Natural killer cell (primary cell): ENCODE data around the gene ZNF69. TPM values are rescaled to one million over a fixed set of nuclear protein-coding genes. Genes with fewer than 3 reads are reported as not detected.
"Not testable (repeated sequence)": the region's sequence is repeated elsewhere in the genome, so short reads cannot be mapped to it uniquely, and the experiment has no call there.

Experiments
- ATAC-seq, 3 donors: fragments of 150-1000 bp in 2 of 3; fragments of 200-7000 bp in 1 of 3; cut with Tn5 transposase; 1 replicate in 1 of 3; 2 replicates in 2 of 3; pipeline ENCODE4 v1.10.0; 2021; ENCODE audit warnings: mild to moderate bottlenecking in 2 of 3, moderate library complexity in 2 of 3
- DNase-seq, 2 donors: peaks; one replicate each; pipeline versions ENCODE4 v3.0.0 to v3.0.0-alpha.2; 2013 to 2021; ENCODE audit warnings: mixed read lengths in 1 of 2
- H3K27ac ChIP-seq: one replicate; pipeline ENCODE4 v1.5.1; 2013; ENCODE audit warnings: mild to moderate bottlenecking, low read length
- H3K27me3 ChIP-seq: one replicate; pipeline ENCODE4 v1.6.1; 2013; ENCODE audit warnings: low read length; ENCODE audit not compliant: control insufficient read depth, insufficient read depth
- H3K36me3 ChIP-seq: one replicate; pipeline ENCODE4 v1.6.1; 2013; ENCODE audit warnings: low read length; ENCODE audit not compliant: control insufficient read depth, insufficient read depth
- H3K4me1 ChIP-seq: one replicate; pipeline ENCODE4 v1.6.1; 2013; ENCODE audit warnings: low read length; ENCODE audit not compliant: control insufficient read depth, insufficient read depth
- H3K4me3 ChIP-seq: one replicate; pipeline ENCODE4 v1.5.1; 2013; ENCODE audit warnings: low read length
- H3K9me3 ChIP-seq: one replicate; pipeline ENCODE4 v1.6.1; 2013; ENCODE audit warnings: low read length; ENCODE audit not compliant: control insufficient read depth, insufficient read depth
- H3K27ac Mint-ChIP-seq, 2 donors: one replicate each; pipeline ENCODE4 v1.8.0; 2022; ENCODE audit warnings: mild to moderate bottlenecking in 2 of 2, mixed read lengths in 2 of 2, moderate library complexity in 1 of 2
- H3K27me3 Mint-ChIP-seq, 2 donors: one replicate each; pipeline ENCODE4 v1.8.0; 2022; ENCODE audit warnings: low read depth in 2 of 2, mixed read lengths in 2 of 2
- H3K36me3 Mint-ChIP-seq: one replicate; pipeline ENCODE4 v1.8.0; 2022; ENCODE audit warnings: mixed read lengths
- H3K4me1 Mint-ChIP-seq, 2 donors: one replicate each; pipeline ENCODE4 v1.8.0; 2022; ENCODE audit warnings: mixed read lengths in 2 of 2
- H3K4me3 Mint-ChIP-seq: one replicate; pipeline ENCODE4 v1.8.0; 2022; ENCODE audit warnings: mild to moderate bottlenecking, moderate library complexity, mixed read lengths
- H3K9me3 Mint-ChIP-seq, 2 donors: one replicate each; pipeline ENCODE4 v1.8.0; 2022; ENCODE audit warnings: mixed read lengths in 2 of 2
- CTCF ChIP-seq: fragments of 200-600 bp; IDR thresholded peaks from one replicate; pipeline ENCODE4 v1.8.0; 2022; ENCODE audit warnings: antibody characterized with exemption
- WGBS: methylation state at CpG from one replicate; pipeline ENCODE4 v1.1.7; 2013; ENCODE audit warnings: missing lambda C conversion rate; ENCODE audit not compliant: insufficient coverage; 5-methylcytosine and 5-hydroxymethylcytosine counted together
- intact Hi-C: fragments of 100-400 bp; cut with micrococcal nuclease; formaldehyde crosslinking; loops from one replicate; pipeline ENCODE4 v1.14.2; 2022
- total RNA-seq, 4 donors: library from RNA; stranded (reverse); fragments of 120-200 nt in 1 of 4; gene quantifications; one replicate each; pipeline versions ENCODE4 v1.2.3 to v1.2.4, GENCODE V29; 2013 to 2022

The ZNF69 gene
- total RNA-seq, 3 donors from 2014 or later (not counting 1 experiment from before 2014, with no cell fraction given) = 4.1 to 6.5 (median 4.8) TPM

- Mint-ChIP-seq H3K27me3 (no peaks in the 10 kb centered on the region), H3K27ac (peak within 1 kb of the TSS; percentile 74 to 91), H3K4me3 (peak within 1 kb of the TSS; percentile 90), H3K9me3 (no peaks in the 10 kb centered on the region), H3K36me3 (no peaks in the 10 kb centered on the region), H3K4me1 (peaks cover 24 to 28% of the 10 kb centered on the region in 2 donors)
- no peaks in the 10 kb centered on the region for H3K36me3 ChIP-seq
- peaks cover 10% of the 10 kb centered on the region for H3K4me1 ChIP-seq
- intact Hi-C loops = loop anchor here (5.0 to 10.0 kb wide), 2 partner anchors 37 to 54 kb away; partner anchors contain the start of genes ZNF440 and ZNF491
- DNase-seq (peak; percentile 90 to 91), ATAC-seq (peak; percentile 99 to 100 (median 99))
- peak within 1 kb of the TSS; percentile 57 for H3K27ac ChIP-seq
- peaks cover 2% of the 10 kb centered on the region for H3K9me3 ChIP-seq
- TF ChIP-seq CTCF = no peak
- H3K27me3 ChIP-seq = no peaks in the 10 kb centered on the region
- WGBS = under 1% methylated on average over 59 of the region's 59 CpGs
- H3K4me3 ChIP-seq = peak within 1 kb of the TSS; percentile 65
Measured at GRCh38 chr19:11848594-11849469, 38.8 kb upstream of the ZNF69 start, which contains the start of gene ZNF439. Gene ZNF439, plus strand, starts transcription at chr19:11848726. Its CDS starts 142 bp downstream, at chr19:11848868.

GRCh38 chr19:11850289-11850688 lies 37.3 kb upstream of the ZNF69 start:
- H3K9me3 Mint-ChIP-seq, H3K36me3 ChIP-seq, H3K9me3 ChIP-seq, intact Hi-C loops, H3K27ac Mint-ChIP-seq, H3K27me3 ChIP-seq, H3K4me3 ChIP-seq, ATAC-seq, DNase-seq, H3K27ac ChIP-seq, H3K36me3 Mint-ChIP-seq, H3K27me3 Mint-ChIP-seq, H3K4me3 Mint-ChIP-seq: not testable (repeated sequence)
- WGBS = 95% methylated on average over 4 of the region's 4 CpGs
- H3K4me1 ChIP-seq = peaks cover 10% of the 10 kb centered on the region
- H3K4me1 Mint-ChIP-seq = peaks cover 24 to 28% of the 10 kb centered on the region in 2 donors

GRCh38 chr19:11853358-11853757 lies 34.2 kb upstream of the ZNF69 start:
- H3K9me3 Mint-ChIP-seq = no peaks in the 10 kb centered on the region
- H3K4me3 Mint-ChIP-seq = no peak overlapping the region
- H3K27ac Mint-ChIP-seq = no peak overlapping the region
- peaks cover 20 to 38% of the 10 kb centered on the region in 2 donors for H3K4me1 Mint-ChIP-seq
- no peaks in the 10 kb centered on the region for H3K36me3 ChIP-seq
- no peak for TF ChIP-seq CTCF
- 95% methylated on average over 3 of the region's 3 CpGs for WGBS
- peaks cover 10% of the 10 kb centered on the region for H3K9me3 ChIP-seq
- no peak for DNase-seq
- H3K27me3 Mint-ChIP-seq = no peaks in the 10 kb centered on the region
- no peak for ATAC-seq
- intact Hi-C loops = no loop called here
- no peak overlapping the region for H3K27ac ChIP-seq
- no peak overlapping the region for H3K4me3 ChIP-seq
- peaks cover 7% of the 10 kb centered on the region for H3K36me3 Mint-ChIP-seq
- peaks cover 7% of the 10 kb centered on the region for H3K4me1 ChIP-seq
- H3K27me3 ChIP-seq = no peaks in the 10 kb centered on the region

- TF ChIP-seq CTCF = no peak
- no peaks in the 10 kb centered on the region for H3K4me1 ChIP-seq
- H3K27me3 ChIP-seq = no peaks in the 10 kb centered on the region
- no peak overlapping the region for H3K27ac ChIP-seq
- H3K4me3 ChIP-seq = no peak overlapping the region
- intact Hi-C loops = no loop called here
- H3K9me3 ChIP-seq = peaks cover 26% of the 10 kb centered on the region
- H3K36me3 ChIP-seq = no peaks in the 10 kb centered on the region
- Mint-ChIP-seq H3K27ac (no peak overlapping the region), H3K4me3 (no peak overlapping the region), H3K9me3 (peaks cover 0 to 2% of the 10 kb centered on the region in 2 donors), H3K4me1 (peaks cover 11 to 20% of the 10 kb centered on the region in 2 donors), H3K36me3 (peaks cover 16% of the 10 kb centered on the region), H3K27me3 (no peaks in the 10 kb centered on the region)
- ATAC-seq (no peak), DNase-seq (no peak)
- 98% methylated on average over 12 of the region's 12 CpGs for WGBS
Measured at GRCh38 chr19:11856596-11857250, 30.9 kb upstream of the ZNF69 start.
